Astrocyte of the spinal cord (primary cell): Measurements from ENCODE around the gene TBCD.

ENCODE experiments used
- DNase-seq: peaks from one replicate; pipeline ENCODE4 v3.0.0; 2011; ENCODE audit warnings: low read depth, low spot score
- H3K4me3 ChIP-seq: 2 replicates; pipeline ENCODE4 v1.5.1; 2011; ENCODE audit warnings: low read depth, mild to moderate bottlenecking, low read length, moderate library complexity
- in situ Hi-C: cut with HindIII; loops from 2 replicates; pipeline ENCODE4 v1.10.0; 2017; ENCODE audit warnings: low sequenced_read_pairs
- TF ChIP-seq, protein P1 (sequence below): IDR thresholded peaks from 2 replicates; pipeline ENCODE4 v1.5.1; 2012; ENCODE audit warnings: low read depth, mild to moderate bottlenecking, low read length, inconsistent platforms

Gene TBCD

DNA sequence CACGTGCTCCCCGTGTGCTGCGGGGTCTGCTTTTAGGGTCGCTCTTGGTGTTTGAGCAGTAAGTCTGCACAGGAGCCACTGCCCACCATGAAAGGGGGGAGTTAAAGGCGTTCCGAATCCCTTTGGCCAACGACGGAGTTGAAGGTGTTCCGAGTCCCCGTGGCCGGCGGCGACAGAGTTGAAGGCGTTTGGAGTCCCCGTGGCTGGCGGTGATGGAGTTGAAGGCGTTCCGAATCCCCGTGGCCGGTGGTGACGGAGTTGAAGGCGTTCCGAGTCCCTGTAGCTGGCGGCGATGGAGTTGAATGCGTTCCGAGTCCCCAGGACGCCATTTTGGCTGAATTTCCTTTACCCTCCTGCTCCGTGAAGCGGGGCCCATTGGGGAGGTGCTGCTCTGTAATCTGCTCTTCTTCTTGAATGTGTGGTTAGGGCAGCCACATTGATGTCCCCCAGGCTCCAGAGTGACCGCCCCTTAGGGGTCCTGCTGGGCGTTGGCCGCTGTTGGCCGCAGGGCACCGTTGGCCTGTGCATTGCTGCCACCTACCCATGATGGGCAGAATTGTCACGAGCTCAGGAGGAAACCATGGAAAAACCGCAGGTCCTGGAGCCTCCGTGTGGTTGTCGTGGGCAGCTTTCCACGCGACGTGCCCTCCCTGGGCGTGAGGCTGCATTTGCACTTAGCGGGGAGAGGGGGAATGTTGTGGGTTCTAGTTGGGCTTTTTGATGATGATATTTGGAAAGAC, 161.6 kb downstream of the TBCD start:
- TF ChIP-seq, protein P1, sequence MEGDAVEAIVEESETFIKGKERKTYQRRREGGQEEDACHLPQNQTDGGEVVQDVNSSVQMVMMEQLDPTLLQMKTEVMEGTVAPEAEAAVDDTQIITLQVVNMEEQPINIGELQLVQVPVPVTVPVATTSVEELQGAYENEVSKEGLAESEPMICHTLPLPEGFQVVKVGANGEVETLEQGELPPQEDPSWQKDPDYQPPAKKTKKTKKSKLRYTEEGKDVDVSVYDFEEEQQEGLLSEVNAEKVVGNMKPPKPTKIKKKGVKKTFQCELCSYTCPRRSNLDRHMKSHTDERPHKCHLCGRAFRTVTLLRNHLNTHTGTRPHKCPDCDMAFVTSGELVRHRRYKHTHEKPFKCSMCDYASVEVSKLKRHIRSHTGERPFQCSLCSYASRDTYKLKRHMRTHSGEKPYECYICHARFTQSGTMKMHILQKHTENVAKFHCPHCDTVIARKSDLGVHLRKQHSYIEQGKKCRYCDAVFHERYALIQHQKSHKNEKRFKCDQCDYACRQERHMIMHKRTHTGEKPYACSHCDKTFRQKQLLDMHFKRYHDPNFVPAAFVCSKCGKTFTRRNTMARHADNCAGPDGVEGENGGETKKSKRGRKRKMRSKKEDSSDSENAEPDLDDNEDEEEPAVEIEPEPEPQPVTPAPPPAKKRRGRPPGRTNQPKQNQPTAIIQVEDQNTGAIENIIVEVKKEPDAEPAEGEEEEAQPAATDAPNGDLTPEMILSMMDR, result peak; percentile 43
- DNase-seq, result no peak
- H3K4me3 ChIP-seq, result no peak overlapping the region
- in situ Hi-C loops, result no loop called here

DNA sequence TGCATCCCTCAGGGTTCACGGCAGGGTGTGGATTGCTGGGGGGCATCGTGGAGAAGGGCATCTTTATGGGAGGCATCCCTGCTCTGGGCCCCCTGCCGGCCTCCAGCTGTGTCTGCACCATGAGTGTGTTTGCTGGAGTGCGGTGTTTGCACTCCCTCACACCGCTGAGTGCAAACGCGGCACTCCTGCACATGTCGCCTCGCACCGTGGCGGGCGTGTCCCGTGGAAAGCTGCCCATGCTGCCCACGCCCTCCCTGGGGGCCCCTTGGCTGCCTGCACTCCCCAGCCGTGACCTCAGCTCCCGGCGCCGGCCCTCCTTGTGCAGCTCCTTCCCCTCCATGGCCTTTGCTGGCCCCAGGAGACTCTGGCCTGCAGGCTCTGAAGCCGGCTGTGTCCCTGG, 162.5 kb downstream of the TBCD start:
- TF ChIP-seq, protein P1, result peak; percentile 23
- in situ Hi-C loops, result no loop called here
- no peak overlapping the region for H3K4me3 ChIP-seq
- DNase-seq, result no peak

DNA sequence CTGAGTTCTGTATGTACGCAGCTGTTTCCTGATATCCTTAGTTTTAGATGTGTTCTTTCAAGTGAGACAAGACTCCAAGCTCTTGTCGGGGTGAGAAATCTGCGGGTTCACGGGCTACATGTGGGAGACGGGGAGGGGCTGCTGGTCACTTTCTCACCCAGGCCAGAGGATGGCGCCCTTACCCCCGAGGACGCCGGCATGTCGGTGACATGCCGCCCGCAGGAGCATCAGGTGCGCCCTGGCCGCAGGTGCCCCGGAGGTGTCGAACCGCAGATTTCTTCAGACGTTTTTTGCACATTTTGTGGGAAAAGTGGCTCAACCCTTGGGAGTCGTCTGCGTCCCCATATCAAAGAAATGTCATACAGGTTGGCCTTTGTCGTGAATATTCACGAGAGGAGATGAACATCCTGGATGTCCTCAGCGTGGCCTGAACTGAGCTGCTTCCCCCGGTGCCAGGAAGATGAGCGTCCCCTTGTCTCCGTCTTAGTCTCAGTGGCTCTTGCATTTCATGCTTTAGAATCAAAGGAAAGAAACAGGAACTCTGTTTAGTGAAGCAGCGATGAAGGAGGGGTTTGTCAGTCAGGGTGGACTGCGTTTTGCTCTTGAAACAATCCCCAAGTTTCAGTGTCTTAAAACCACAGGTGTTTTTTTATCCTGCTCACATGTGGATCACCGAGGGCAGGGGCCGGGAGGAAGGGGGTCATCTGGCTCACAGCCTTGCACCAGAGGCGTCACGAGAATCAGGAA, 163.3 kb downstream of the TBCD start:
- no peak overlapping the region for H3K4me3 ChIP-seq
- in situ Hi-C loops, result no loop called here
- TF ChIP-seq, protein P1, result peak; percentile 17
- DNase-seq, result no peak

DNA sequence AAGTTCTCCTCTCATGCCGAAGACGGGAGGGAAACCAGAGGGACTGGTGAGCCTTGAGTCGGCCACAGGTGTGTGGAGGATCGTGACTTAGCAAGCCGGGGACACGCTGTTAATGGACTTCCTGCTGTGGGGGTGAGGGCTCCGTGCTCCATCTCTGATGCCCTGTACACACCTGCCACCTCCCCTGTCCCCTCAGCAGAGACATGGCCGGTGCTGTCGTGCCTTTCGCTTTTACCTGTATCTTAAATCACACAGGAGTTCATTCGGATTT, 163.8 kb downstream of the TBCD start:
- in situ Hi-C loops, result no loop called here
- DNase-seq, result no peak
- no peak overlapping the region for H3K4me3 ChIP-seq
- TF ChIP-seq, protein P1, result no peak

DNA sequence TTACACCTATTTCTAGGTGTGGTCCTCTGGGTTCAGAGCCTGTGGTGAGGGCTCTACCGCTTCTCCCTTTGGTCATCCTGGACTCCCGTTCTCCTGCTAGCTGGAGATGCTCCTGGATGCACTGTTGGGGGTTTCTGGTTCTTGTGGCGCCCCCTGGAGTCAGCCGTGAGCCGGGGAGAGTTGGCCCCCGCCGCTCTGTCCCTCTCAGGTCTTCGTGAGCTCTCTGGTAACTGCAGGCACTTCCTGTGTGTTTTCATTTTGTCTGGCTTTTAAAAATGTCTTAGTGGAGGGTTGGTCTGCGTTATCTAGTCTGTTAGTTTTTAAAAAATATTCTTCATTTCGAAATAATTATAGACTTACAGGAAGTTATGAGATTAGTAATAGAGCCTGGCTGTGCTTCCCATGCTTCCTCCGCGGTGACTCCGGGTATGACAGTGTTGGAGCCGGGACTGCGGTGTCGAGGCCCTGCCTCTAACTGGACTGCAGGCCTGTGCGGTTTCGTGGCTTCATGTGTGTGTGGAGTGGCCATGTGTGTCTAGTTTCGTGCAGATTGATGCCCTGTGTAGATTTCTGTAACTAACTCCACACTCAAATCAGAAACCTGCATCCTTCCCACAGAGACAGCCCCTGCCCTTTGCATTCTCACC, 166.0 kb downstream of the TBCD start:
- in situ Hi-C loops, result no loop called here
- DNase-seq, result no peak
- TF ChIP-seq, protein P1, result peak; percentile 53
- no peak overlapping the region for H3K4me3 ChIP-seq

DNA sequence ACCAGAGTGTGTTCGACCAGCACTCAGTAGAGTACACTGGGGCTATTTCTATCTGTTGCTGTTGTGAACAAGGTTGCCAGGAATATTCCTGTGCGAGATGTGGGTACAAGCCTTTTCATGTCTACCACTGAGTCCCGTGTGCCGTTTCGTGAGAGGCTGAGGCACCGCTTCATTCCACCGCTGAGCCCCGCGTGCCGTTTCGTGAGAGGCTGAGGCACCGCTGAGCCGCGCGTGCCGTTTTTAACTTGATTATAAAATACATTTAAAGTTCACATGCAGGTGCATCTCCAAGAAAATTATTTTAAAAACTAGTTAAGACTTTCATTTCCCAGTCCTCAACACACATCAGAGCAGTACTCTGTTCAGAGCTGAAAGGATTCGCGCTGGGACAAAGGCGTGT, 166.6 kb downstream of the TBCD start:
- in situ Hi-C loops, result no loop called here
- H3K4me3 ChIP-seq, result no peak overlapping the region
- DNase-seq, result no peak
- TF ChIP-seq, protein P1, result no peak
